IMR-90 (cell line): Measurements from ENCODE around the gene NMS. TPM values are rescaled to one million over a fixed set of nuclear protein-coding genes. Genes with fewer than 3 reads are reported as not detected.

ENCODE experiments used
- ATAC-seq: fragments of 200-7000 bp; cut with Tn5 transposase; 2 replicates; pipeline ENCODE4 v1.9.1; 2020; ENCODE audit warnings: low read depth, mild to moderate bottlenecking, moderate library complexity
- BruUV-seq: library from RNA; stranded (reverse); fragments of 400-500 nt; replicated peaks from 2 replicates; lab custom pipeline; 2021; lab: Mats Ljungman, UMichigan
- CTCF ChIA-PET: fragments of 300-600 bp; formaldehyde crosslinking; extraction: SDS; loops from one replicate; lab custom pipeline; 2021; ENCODE audit warnings: antibody characterized with exemption; lab: Yijun Ruan, JAX
- POLR2A ChIA-PET: fragments of 300-600 bp; sonication (Branson Sonifier 250); formaldehyde crosslinking; loops from one replicate; lab custom pipeline; 2022; ENCODE audit warnings: antibody characterized with exemption; ENCODE audit not compliant: unreplicated experiment; lab: Charles Lee
- DNase-seq: peaks from one replicate; pipeline ENCODE4 v3.0.0; 2013
- H2AFZ ChIP-seq: replicated peaks from 2 replicates; pipeline ENCODE3; 2013; ENCODE audit warnings: low read length, mild to moderate bottlenecking; ENCODE audit not compliant: poor library complexity
- H2AK5ac ChIP-seq: 2 replicates; pipeline ENCODE4 v1.6.1; 2013; ENCODE audit warnings: low read depth, low read length, inconsistent platforms
- H2AK9ac ChIP-seq: replicated peaks from 2 replicates; pipeline ENCODE3; 2013; ENCODE audit warnings: mild to moderate bottlenecking, low read depth, low read length, moderate library complexity; ENCODE audit not compliant: poor library complexity
- H2BK120ac ChIP-seq: 2 replicates; pipeline ENCODE4 v1.6.1; 2013; ENCODE audit warnings: low read depth, low read length, inconsistent platforms
- H2BK15ac ChIP-seq: 3 replicates; pipeline ENCODE4 v1.6.1; 2013; ENCODE audit warnings: low read depth, low read length, inconsistent platforms
- H2BK20ac ChIP-seq: 2 replicates; pipeline ENCODE4 v1.6.1; 2013; ENCODE audit warnings: low read depth, mild to moderate bottlenecking, inconsistent platforms, low read length, moderate library complexity
- H2BK5ac ChIP-seq: 2 replicates; pipeline ENCODE4 v1.6.1; 2013; ENCODE audit warnings: mild to moderate bottlenecking, low read depth, low read length, inconsistent platforms; ENCODE audit not compliant: poor library complexity, severe bottlenecking
- H3K14ac ChIP-seq: replicated peaks from 2 replicates; pipeline ENCODE4 v1.6.1; 2013; ENCODE audit warnings: low read depth, low read length, inconsistent platforms
- H3K18ac ChIP-seq: 2 replicates; pipeline ENCODE4 v1.6.1; 2013; ENCODE audit warnings: low read depth, low read length, control low read depth
- H3K23ac ChIP-seq: 2 replicates; pipeline ENCODE4 v1.6.1; 2013; ENCODE audit warnings: low read depth, low read length, inconsistent platforms
- H3K27ac ChIP-seq: 2 replicates; pipeline ENCODE4 v1.5.1; 2013; ENCODE audit warnings: mild to moderate bottlenecking, control low read depth, low read length; ENCODE audit not compliant: insufficient read depth
- H3K27me3 ChIP-seq: 2 replicates; pipeline ENCODE4 v1.6.1; 2013; ENCODE audit warnings: low read length; ENCODE audit not compliant: control insufficient read depth, insufficient read depth
- H3K36me3 ChIP-seq: 2 replicates; pipeline ENCODE4 v1.6.1; 2013; ENCODE audit warnings: low read length, mixed read lengths; ENCODE audit not compliant: control insufficient read depth, insufficient read depth
- H3K4ac ChIP-seq: 2 replicates; pipeline ENCODE4 v1.6.1; 2013; ENCODE audit warnings: low read depth, low read length, inconsistent platforms
- H3K4me1 ChIP-seq: 2 replicates; pipeline ENCODE4 v1.6.1; 2013; ENCODE audit warnings: low read length, mixed read lengths; ENCODE audit not compliant: control insufficient read depth, insufficient read depth
- H3K4me2 ChIP-seq: 2 replicates; pipeline ENCODE4 v1.6.1; 2013; ENCODE audit warnings: low read depth, mild to moderate bottlenecking, control low read depth, low read length, moderate library complexity
- H3K4me3 ChIP-seq: 2 replicates; pipeline ENCODE4 v1.5.1; 2013; ENCODE audit warnings: low read depth, mild to moderate bottlenecking, control low read depth, low read length, moderate library complexity; ENCODE audit not compliant: insufficient read depth
- H3K56ac ChIP-seq: 2 replicates; pipeline ENCODE4 v1.6.1; 2013; ENCODE audit warnings: low read length, inconsistent platforms; ENCODE audit not compliant: insufficient read depth; ENCODE audit errors: extremely low read depth
- H3K79me1 ChIP-seq, 2 experiments: 2 replicates each; pipeline ENCODE4 v1.6.1; 2013; ENCODE audit warnings: low read length in 2 of 2, inconsistent platforms in 1 of 2, low read depth in 1 of 2
- H3K9ac ChIP-seq: 2 replicates; pipeline ENCODE4 v1.6.1; 2013; ENCODE audit warnings: low read depth, low read length, control low read depth
- H3K9me1 ChIP-seq: 2 replicates; pipeline ENCODE4 v1.6.1; 2013; ENCODE audit warnings: low read length, inconsistent platforms; ENCODE audit not compliant: insufficient read depth
- H3K9me3 ChIP-seq: 2 replicates; pipeline ENCODE4 v1.6.1; 2013; ENCODE audit warnings: low read length; ENCODE audit not compliant: control insufficient read depth, insufficient read depth
- H4K20me1 ChIP-seq: 2 replicates; pipeline ENCODE4 v1.6.1; 2013; ENCODE audit warnings: low read length, inconsistent platforms; ENCODE audit not compliant: insufficient read depth
- H4K5ac ChIP-seq: 2 replicates; pipeline ENCODE4 v1.6.1; 2013; ENCODE audit warnings: mild to moderate bottlenecking, low read depth, low read length, control low read depth
- H4K8ac ChIP-seq, 2 experiments: 2 replicates each; pipeline ENCODE4 v1.6.1; 2013; ENCODE audit warnings: low read depth in 2 of 2, low read length in 2 of 2, control low read depth in 1 of 2, inconsistent platforms in 1 of 2
- H4K91ac ChIP-seq: 2 replicates; pipeline ENCODE4 v1.6.1; 2013; ENCODE audit warnings: low read depth, low read length, inconsistent platforms; ENCODE audit not compliant: insufficient read depth
- MAFK ChIP-seq: IDR thresholded peaks from 2 replicates; pipeline ENCODE4 v1.6.1; 2012; ENCODE audit warnings: low read depth, low read length, improper control_type of control experiment
- MXI1 ChIP-seq: IDR thresholded peaks from 2 replicates; pipeline ENCODE4 v1.6.1; 2012; ENCODE audit warnings: low read depth, mild to moderate bottlenecking, low read length, moderate library complexity, borderline replicate concordance
- NFE2L2 ChIP-seq: fragments of 150-350 bp; IDR thresholded peaks from 2 replicates; pipeline ENCODE4 v1.6.1; 2016; ENCODE audit warnings: low read depth, mild to moderate bottlenecking, low read length
- RFX5 ChIP-seq: IDR thresholded peaks from 2 replicates; pipeline ENCODE4 v1.8.0; 2012; ENCODE audit warnings: low read depth, mild to moderate bottlenecking, low read length, moderate library complexity
- WGBS, 2 experiments: methylation state at CpG; one replicate each; pipeline versions ENCODE4 v1.1.5 to v1.1.7; 2013; ENCODE audit warnings: missing lambda C conversion rate in 2 of 2; ENCODE audit not compliant: insufficient read length in 1 of 2; ENCODE audit errors: extremely low coverage in 2 of 2; 5-methylcytosine and 5-hydroxymethylcytosine counted together
- dilution Hi-C: fragments of 300-500 bp; cut with HindIII; formaldehyde crosslinking; loops from one replicate; pipeline ENCODE4 v1.14.3; 2018; ENCODE audit warnings: low sequenced_read_pairs; ENCODE audit not compliant: unreplicated experiment
- in situ Hi-C: fragments of 300-500 bp; cut with MboI; formaldehyde crosslinking; loops from 3 replicates; pipeline ENCODE4 v1.14.3; 2019; ENCODE audit warnings: low sequenced_read_pairs, inconsistent platforms, mixed read lengths
- intact Hi-C: fragments of 100-400 bp; cut with micrococcal nuclease; formaldehyde crosslinking; loops from 2 replicates; pipeline ENCODE4 v1.10.0; 2022
- polyA plus RNA-seq, 3 experiments: library from polyadenylated mRNA; depleted of rRNA; stranded (reverse); fragments of >200 nt; gene quantifications; 2 replicates each; pipeline ENCODE4 v1.2.3, GENCODE V29; 2012; ENCODE audit warnings: low replicate concordance in 1 of 3
- total RNA-seq: library from RNA; depleted of rRNA; stranded (reverse); fragments of >200 nt; gene quantifications from 2 replicates; pipeline ENCODE4 v1.2.3, GENCODE V29; 2012
- TF ChIP-seq, protein P1 (sequence below): fragments of 150-350 bp; IDR thresholded peaks from 2 replicates; pipeline ENCODE4 v1.6.1; 2016; ENCODE audit warnings: low read depth, mild to moderate bottlenecking, low read length, moderate library complexity, borderline replicate concordance

Gene NMS
- total and polyA plus RNA-seq, 2 of the 4 experiments (the other 2 are of a cell fraction): not detected

GRCh38 chr2:100476606-100477005 lies 6.3 kb downstream of the NMS start:
- dilution Hi-C loops (no loop called here), intact Hi-C loops (no loop called here), in situ Hi-C loops (no loop called here)
- no peak overlapping the region for H2BK20ac ChIP-seq
- H3K18ac ChIP-seq: no peak overlapping the region
- no peaks in the 10 kb centered on the region for H3K9me1 ChIP-seq
- no peak overlapping the region for H2AFZ ChIP-seq
- no peak overlapping the region for H2AK5ac ChIP-seq
- ChIA-PET CTCF (no interaction called here), POLR2A (no interaction called here)
- no peak overlapping the region for H3K27ac ChIP-seq
- H2BK120ac ChIP-seq: no peak overlapping the region
- H3K56ac ChIP-seq: no peak overlapping the region
- H4K20me1 ChIP-seq: no peaks in the 10 kb centered on the region
- DNase-seq: no peak
- H2AK9ac ChIP-seq: no peak overlapping the region
- no peaks in the 10 kb centered on the region for H3K4me1 ChIP-seq
- no peak overlapping the region for H2BK15ac ChIP-seq
- no peaks in the 10 kb centered on the region for H3K36me3 ChIP-seq
- TF ChIP-seq, protein P1, sequence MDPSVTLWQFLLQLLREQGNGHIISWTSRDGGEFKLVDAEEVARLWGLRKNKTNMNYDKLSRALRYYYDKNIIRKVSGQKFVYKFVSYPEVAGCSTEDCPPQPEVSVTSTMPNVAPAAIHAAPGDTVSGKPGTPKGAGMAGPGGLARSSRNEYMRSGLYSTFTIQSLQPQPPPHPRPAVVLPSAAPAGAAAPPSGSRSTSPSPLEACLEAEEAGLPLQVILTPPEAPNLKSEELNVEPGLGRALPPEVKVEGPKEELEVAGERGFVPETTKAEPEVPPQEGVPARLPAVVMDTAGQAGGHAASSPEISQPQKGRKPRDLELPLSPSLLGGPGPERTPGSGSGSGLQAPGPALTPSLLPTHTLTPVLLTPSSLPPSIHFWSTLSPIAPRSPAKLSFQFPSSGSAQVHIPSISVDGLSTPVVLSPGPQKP: no peak
- TF ChIP-seq MAFK (no peak), NFE2L2 (no peak), RFX5 (no peak), MXI1 (no peak)
- H3K4me2 ChIP-seq: no peak overlapping the region
- peaks cover 2% of the 10 kb centered on the region for H3K27me3 ChIP-seq
- no peak overlapping the region for H3K14ac ChIP-seq
- WGBS, 2 experiments: 88% methylated on average over 3 of the region's 8 CpGs; no CpG with 5 or more reads in 1 of the 2 experiments
- H3K9me3 ChIP-seq: no peaks in the 10 kb centered on the region
- no peak for ATAC-seq
- H3K23ac ChIP-seq: no peak overlapping the region
- H4K91ac ChIP-seq: no peak overlapping the region
- no peak overlapping the region for H3K9ac ChIP-seq
- H4K8ac ChIP-seq: no peak overlapping the region
- no TSS peak for BruUV-seq
- no peak overlapping the region for H4K5ac ChIP-seq
- H2BK5ac ChIP-seq: no peak overlapping the region
- no peak overlapping the region for H3K4ac ChIP-seq
- H3K4me3 ChIP-seq: no peak overlapping the region
- no peaks in the 10 kb centered on the region for H3K79me1 ChIP-seq
